Urothelium cell line (cell line): Measurements from ENCODE around the gene POLD3.
A peak's percentile ranks its signal among the peaks of the same experiment; 100 is the strongest.

ENCODE experiments used
- DNase-seq: peaks from one replicate; pipeline ENCODE4 v3.0.0; 2011; ENCODE audit warnings: low spot score, mixed read lengths
- FAIRE-seq: peaks from 2 replicates; lab custom pipeline; 2011; peaks lifted over from hg19 to GRCh38; lab: Jason Lieb, UNC

POLD3 gene, protein sequence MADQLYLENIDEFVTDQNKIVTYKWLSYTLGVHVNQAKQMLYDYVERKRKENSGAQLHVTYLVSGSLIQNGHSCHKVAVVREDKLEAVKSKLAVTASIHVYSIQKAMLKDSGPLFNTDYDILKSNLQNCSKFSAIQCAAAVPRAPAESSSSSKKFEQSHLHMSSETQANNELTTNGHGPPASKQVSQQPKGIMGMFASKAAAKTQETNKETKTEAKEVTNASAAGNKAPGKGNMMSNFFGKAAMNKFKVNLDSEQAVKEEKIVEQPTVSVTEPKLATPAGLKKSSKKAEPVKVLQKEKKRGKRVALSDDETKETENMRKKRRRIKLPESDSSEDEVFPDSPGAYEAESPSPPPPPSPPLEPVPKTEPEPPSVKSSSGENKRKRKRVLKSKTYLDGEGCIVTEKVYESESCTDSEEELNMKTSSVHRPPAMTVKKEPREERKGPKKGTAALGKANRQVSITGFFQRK

DNA sequence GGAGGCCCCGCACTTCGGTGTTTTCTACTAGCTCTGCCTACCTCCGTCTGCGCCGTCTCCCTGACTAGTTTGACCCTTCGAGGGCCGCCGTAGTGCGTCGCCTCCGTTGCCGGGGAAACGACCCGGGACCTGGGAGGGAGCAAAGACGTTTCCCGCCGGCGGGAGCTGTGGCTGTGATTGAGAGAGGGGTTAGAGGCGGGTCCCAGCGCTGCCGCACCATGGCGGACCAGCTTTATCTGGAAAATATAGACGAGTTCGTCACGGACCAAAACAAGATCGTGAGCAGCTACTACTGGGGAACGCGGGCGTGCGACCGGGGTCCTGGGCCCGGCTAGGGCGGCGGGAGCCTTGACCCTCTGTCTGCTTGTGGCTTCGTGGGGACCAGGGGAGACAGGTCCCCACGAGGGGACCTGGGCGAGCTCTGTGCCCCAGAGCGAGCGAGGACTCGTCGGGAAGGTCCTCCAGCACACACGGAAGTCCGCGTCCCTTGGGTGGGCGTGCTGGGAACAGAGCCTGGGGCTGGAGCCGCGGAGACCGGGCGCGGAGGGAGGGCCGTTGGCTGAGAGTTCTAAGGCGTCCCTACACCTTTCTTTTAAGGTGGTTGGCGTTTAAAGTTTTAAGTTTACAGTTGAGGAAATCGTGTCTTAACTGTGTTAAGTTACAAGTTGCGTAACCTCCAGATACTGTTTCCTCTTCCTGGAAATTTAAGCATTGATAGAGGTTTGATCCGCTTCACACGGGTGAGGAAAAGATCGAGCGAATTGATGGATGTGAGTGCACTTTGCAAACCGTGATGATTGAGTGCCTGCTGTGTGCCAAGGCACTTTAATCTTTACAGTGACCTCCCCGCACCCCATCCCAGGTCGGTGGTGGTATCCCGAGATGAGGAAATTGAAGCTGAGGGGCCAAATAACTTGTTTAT lies at the start of gene POLD3:
POLD3 (plus strand) TSS at position 142 of the 922 bp plus-strand sequence; CDS start at position 219, 77 bp downstream.
- FAIRE-seq: no peak
- peak; percentile 90 for DNase-seq

DNA sequence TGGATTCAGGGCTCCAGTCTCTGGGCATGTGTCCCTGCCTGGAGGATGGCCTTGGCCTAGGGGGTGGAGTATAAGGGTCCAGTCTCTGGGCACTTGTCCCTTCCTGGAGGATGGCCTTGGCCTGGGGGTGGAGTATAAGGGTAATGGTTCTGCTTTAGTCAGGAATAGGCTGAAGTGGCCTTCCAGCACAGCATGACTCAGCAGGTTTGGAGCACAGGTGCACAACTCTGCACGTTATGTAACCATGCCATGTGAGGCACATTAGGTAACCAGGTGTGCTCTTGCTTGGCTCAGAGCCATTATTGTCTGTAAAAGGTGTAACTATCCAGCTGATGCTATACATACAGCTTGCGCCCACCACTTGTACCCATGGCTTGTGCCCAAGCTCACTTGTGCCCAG lies 48.4 kb upstream of the POLD3 start:
- FAIRE-seq (peak; percentile 35), DNase-seq (no peak)

DNA sequence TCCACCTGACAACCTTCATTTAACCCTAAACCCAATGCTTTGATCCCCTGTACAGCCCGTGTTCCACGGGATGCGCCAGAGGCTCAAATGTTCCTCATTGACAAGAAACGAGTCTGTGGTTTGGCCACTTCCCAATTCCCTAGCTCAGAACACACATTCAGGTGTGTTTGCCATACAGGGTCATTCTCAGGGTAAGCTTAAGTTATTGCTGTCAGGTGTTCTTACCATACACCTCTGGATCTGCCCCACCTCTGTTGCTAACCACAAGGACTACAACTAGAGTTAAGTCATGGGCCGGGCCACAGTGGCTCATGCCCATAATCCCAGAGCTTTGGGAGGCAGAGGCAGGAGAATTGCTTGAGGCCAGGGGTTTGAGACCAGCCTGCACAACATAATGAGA lies 45.6 kb upstream of the POLD3 start:
- DNase-seq (no peak), FAIRE-seq (no peak)

DNA sequence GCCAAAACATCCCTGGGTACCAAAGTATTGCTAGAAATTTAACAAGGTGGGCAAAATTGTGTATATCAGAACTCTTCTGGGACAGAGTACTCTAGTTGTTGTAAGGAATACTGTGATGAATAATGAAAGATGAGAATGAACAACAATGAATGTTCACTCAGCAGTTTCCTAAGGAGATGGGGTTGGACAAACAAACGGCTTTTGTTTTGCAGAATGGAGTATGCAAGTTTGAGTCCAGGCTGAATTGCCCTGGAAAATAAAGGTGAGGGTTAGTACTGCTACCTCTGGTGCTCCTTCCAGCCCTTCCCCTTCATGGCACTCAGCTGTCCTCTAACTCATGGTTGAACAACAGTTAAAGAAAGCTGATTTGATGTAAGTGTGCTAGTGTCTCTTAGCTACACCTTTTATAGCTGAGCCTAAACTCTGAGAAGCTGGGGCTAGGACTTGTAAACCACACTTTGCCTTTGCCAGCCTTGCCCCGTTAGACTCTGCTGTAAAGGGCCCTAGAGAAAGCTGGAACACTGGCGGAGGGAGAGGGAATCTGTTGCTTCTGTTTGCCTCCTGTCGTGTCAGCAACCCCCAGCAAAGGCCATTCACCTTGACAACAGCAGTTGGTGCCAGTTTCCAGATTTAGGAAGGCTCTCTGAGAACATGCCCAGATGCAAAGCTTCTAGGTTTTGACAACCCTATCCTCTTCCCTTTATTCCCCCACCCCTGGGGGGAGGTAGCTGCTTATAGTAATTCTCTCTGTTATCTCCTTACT lies 41.2 kb upstream of the POLD3 start:
- no peak for DNase-seq
- no peak for FAIRE-seq

DNA sequence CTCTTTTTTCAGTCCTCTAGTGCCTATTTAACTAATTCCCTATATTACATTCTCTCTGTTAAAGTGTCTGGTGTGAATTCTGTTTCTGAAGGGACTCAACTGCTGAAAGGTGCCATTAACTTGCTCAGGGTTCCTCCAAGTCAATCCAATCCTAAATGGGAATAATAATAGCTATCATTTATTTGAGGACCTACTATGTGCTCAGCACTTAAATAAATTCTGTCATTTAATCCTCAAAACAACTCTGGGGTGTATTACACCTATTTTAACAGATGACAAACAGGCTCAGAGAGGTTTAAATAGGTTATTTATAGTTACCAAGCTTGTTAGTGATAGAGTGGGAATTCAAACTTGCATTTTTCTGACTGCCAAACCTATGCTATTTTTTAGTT lies 40.6 kb upstream of the POLD3 start:
- no peak for DNase-seq
- FAIRE-seq: no peak

DNA sequence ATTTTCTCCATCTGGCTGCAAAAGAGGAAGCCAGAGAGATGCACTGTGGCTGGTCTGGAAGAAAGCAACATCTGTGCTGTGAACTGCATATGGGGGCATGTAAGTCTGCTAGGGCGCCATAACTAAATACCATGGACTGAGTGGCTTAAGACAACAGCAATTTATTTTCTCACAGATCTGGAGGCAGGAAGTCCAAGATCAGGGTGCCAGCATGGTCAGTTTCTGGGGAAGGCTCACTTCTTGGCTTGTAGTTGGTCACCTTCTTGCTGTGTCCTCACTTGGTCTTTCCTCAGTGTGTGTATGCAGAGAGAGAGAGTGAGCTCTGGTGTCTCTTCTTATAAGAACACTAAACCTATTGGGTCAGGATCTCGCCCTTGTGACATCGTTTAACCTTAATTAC lies 34.9 kb upstream of the POLD3 start:
- FAIRE-seq: no peak
- no peak for DNase-seq

DNA sequence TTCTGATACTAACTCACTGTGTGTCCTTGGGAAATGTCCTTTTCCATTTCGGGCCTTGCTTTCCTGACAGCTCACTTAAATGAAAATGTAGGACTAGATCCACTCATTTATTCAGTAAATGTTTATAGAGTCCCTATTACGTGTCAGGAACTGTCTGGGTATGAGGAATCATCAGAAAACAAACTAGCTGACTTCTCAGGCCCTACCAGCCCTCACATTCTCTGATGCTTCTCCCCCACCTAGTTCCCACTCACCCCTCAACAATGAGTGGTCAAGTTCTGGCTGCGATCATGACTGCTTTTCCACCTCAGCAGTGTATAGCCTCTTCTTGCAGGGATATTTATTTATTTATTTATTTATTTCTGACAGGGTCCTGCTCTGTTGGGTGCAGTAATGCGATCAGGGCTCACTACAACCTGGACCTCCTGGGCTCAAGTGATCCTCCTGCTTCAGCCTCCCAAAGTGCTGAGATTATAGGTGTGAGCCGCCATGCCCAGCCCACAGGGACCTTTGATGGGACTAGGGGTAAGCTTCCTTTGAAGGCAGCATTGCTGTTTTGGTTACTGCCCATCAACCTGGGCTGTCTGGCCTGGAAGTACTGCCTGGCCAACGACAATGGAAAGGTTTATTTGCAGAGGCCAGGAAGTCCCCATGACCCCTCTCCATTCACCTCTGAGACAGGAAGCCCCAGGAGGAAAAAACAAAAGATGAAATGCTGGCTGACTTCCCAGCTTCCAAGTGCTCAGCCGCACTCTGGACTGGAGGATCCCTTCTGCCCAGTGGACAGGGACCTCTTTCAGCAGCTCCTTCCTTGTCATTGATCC lies 33.1 kb upstream of the POLD3 start:
- DNase-seq: no peak

DNA sequence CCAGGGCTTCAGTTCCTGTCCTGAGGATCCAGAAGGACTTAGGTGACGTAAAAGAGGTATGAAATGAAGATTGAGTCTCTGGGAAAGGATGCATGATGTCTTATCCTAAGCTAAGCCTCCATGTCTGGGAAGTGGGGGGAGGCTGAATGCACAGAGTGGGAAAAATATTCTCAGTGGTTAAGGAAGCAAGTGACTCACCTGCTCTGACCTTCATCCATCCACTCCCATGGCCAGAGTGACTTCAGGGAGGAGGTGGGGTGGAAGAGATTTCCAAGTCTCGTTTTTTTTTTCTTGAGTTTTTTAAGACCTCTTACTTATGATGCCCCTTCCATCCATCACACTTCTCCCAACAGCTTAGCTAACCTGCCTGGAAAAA lies 32.5 kb upstream of the POLD3 start:
- DNase-seq (peak; percentile 43), FAIRE-seq (no peak)

More for the DNA sequence above, 33.1 kb upstream of the POLD3 start:
- FAIRE-seq: no peak

DNA sequence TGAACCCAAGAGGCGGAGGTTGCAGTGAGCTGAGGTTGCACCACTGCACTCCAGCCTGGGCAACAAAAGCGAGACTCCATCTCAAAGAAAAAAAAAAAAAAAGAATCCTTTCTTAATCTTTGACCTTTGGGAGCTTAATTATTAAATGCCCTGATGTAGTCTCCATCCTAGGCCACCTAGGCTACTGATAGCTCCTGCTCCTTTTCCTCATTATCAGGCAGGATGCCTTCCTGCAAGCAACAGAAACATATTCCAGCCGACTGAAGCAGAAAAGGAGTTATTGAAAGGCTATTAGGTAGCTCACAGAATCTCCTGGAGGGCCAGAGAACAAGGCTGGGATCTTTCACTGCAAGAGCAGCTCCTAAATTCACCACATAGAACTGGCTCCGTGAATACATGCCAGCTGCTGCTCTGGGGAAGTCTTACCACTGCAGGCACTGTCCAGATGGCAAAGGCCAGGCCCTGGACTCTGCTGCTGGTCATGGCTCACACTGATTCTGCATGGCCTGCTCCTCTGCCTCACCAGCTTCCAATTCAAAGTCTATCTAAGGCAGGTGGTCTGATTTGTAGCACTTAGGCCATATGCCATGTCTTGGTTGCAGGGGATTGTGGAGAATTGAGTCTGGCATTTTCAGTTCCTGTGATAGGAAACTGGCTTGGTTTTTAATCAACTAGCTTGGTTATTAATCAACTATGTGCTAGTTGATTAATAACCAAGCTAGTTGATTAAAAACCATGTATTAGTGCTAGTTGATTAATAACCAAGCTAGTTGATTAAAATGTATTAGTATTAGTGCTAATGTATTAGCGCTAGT lies 26.0 kb upstream of the POLD3 start:
- FAIRE-seq: no peak
- no peak for DNase-seq

DNA sequence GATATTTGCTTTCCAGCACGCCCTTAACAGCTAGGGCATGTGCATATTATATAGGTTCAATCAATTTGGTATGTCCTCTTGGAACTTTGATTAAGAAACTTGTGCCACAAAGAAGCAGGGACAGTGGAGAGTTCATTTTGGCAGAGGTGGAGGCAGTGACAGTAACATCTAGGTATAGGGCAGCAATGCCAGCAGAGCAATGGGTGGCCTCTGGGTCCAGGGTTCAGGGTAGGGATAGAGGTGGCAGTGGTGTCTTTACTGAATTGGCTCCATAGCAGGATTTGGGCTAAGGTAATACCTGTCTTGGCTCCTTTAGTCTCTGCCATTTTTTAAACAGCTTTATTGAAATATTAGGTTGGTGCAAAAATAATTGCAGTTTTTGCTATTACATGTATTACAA lies 24.4 kb upstream of the POLD3 start:
- FAIRE-seq (no peak), DNase-seq (no peak)

DNA sequence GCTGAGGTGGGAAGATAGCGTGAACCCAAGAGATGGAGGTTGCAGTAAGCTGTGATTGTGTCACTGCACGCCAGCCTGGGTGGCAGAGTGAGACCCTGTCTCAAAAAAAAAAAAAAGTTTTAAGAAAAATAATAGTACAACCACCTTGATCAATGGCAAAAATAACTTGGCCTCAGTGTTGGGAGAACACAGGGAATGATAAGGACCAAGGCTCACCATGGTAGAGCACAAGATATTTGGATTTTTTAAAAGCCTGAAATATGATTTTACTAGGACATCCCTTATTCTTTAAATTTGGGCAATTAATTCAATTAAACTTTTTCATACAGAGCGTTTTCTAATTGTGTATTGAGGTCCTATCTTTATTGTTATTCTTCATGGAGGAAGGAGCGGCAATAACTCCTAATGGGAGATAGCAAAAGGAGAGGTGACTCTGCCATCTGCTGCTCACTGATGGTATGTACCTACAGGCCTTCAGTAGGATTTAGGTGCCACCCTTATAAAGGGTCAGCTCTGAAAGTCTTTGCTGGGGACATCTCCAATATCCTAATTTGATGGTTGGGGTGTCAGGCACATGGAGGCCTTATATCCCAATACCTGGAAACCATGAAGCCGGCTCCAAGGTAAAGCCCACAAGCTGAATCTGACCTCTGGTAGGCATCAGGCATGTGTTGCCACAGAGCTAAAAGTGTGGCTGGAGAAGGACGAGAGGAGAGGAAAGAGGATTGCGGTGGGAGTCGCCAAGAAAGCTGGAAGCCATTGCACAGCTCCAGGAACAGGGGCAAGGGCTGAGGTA lies 21.9 kb upstream of the POLD3 start:
- FAIRE-seq: no peak
- DNase-seq: peak; percentile 75

DNA sequence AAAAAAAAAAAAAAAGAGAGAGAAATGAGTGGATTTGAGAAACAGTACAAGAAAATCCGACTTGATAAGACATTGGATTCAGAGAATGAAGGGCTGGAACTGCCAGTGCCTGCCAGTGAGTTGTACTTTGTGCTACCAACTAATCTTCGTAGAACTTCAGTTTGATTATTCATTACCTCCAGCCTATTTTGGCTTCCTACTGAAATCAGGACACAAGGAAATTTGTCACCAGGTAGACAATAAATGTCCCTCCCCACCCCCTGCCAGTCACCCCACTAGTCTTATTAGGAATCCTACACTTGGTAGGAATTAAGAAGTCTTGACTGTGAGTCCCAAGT lies 21.4 kb upstream of the POLD3 start:
- no peak for DNase-seq
- no peak for FAIRE-seq

DNA sequence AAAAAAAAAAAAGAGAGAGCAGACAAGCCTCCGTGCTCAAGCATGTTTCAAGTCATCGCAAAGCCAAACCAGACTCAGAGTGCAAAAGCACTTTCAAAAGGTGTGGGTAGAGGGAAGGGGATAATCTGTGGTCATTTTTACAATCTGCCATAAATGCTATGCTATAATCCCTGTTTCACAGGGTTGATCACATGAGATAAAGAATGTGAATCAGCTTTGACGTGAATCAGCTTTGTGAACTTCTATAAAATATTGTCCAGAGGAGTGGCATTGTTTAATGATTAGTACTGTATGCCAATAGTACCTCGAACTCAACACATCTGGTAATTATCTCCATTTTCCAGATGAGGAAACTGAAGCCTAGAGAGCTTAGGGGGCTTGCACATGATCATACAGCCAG lies 20.0 kb upstream of the POLD3 start:
- FAIRE-seq: no peak

DNA sequence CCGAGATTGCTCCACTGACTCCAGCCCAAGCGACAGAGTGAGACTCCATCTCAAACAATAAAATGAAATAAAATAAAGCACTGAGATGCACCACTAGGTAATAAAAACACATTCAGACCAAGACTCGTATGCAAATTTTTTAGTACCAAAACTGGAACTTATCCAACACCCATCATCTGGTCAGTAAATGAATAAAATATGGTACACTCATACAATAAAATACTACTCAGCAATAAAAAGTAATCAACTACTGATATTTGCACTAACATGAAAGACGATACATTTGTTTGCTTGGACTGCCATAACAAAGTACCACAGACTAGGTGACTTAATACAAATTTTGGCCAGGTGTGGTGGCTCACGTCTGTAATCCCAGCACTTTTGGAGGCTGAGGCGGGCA lies 17.8 kb upstream of the POLD3 start:
- DNase-seq: no peak
- FAIRE-seq: no peak

More for the DNA sequence above, 20.0 kb upstream of the POLD3 start:
- DNase-seq: no peak

DNA sequence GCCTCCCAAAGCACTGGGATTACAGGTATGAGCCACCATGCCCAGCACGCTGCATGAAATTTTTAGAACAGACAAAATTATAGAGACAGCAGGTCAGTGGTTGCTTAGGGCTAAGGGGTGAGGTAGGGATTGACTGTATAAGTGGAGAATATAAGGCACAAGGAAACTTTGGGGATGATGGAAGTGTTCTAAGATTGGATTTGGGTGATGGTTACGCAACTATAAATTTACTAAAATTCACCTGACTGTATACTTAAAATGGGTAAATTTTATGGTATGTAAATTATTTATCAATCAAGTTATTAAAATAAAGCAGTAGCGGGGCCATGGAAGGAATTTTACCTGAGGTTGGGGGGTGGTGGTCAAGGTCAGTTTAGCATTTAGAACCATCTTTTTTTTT lies 16.4 kb upstream of the POLD3 start:
- no peak for FAIRE-seq
- no peak for DNase-seq

DNA sequence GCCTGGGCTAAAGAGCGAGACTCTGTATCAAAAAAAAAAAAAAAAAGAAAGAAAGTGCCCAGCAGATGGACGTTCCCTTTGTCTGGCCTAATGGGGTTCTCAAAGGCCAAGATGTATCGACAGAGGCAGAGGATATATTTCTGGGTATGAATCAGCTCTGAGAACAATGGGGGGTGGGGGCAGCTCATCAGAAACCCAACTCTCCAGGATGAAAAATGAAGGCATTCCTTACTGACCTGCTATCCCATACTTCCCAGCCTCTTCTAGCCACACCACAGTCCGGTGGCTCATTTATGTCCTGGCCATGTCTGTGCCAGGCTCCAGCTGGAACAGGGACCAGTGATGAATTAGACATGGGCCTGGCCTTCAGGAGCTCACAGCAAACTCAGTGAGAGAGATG lies 15.2 kb upstream of the POLD3 start:
- DNase-seq (no peak), FAIRE-seq (no peak)

DNA sequence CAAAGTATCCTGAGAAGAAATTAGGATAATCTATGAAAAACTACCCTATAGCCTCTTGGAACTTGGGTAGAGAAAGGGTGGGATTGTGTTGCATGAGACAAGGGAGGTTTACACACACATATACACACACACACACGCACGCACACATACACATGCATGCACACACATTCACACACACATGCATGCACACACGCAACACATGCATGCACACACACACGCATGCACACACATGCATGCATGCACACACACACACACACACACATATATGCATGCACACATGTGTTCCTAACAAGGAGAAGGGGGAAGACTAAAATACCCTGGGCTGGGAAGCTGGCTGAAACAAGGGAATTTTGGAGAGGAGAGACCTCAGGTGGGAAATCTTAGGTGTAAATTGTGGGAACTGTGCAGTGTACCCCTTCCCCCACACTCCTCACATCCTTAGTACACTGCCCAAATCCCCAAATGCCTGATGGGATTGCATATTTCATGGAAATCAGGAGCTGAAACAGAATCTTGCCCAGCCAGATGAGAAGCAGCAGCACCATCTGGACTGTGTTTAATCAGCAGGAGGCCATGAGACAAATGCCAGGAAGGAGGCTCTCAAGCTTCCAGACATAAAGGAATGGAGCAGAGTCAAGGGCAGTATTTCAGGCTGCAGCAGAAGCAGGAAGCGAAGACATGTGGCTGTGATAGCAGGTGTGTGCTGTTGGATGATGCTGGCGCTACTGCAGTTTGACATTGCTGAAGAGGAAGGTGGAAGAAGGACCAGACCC lies 14.6 kb upstream of the POLD3 start:
- FAIRE-seq: peak; percentile 75

More for the DNA sequence above, 14.6 kb upstream of the POLD3 start:
- DNase-seq: no peak
